Subcutaneous adipose tissue (tissue), 4 donors: ENCODE measurements around the gene NCAPG2. TPM values are rescaled to one million over a fixed set of nuclear protein-coding genes. Genes with fewer than 3 reads are reported as not detected.

Source experiments
- CTCF ChIP-seq: fragments of 450-650 bp; IDR thresholded peaks from one replicate; pipeline ENCODE4 v1.5.1; 2016; ENCODE audit warnings: low read depth, mild to moderate bottlenecking, control low read depth, antibody characterized with exemption, moderate library complexity
- total RNA-seq, 4 donors: library from RNA; depleted of rRNA; stranded (reverse); fragments of >200 nt; gene quantifications; one replicate each; pipeline ENCODE4 v1.1.0, GENCODE V29; 2016

NCAPG2 gene
- total RNA-seq, 4 donors from 2014 or later = 8.2 to 13.4 (median 11.3) TPM

- no peak for TF ChIP-seq CTCF
Observed at GRCh38 chr7:158680754-158681153, 23.9 kb downstream of the NCAPG2 start.

- no peak for TF ChIP-seq CTCF
Observed at GRCh38 chr7:158676906-158677305, 27.7 kb downstream of the NCAPG2 start.

GRCh38 chr7:158676171-158676840, 28.3 kb downstream of the NCAPG2 start:
- TF ChIP-seq CTCF = no peak

GRCh38 chr7:158672975-158673374, 31.6 kb downstream of the NCAPG2 start:
- TF ChIP-seq CTCF = no peak

- no peak for TF ChIP-seq CTCF
Observed at GRCh38 chr7:158666401-158666800, 38.2 kb downstream of the NCAPG2 start.

GRCh38 chr7:158664406-158664805, 40.2 kb downstream of the NCAPG2 start:
- TF ChIP-seq CTCF = no peak

GRCh38 chr7:158663428-158663741, 41.2 kb downstream of the NCAPG2 start:
- no peak for TF ChIP-seq CTCF
